GM10266 (cell line): ENCODE results near the gene PRMT7.
A peak's percentile ranks its signal among the peaks of the same experiment; 100 is the strongest.

Experiments used
- DNase-seq: peaks from one replicate; pipeline ENCODE4 v3.0.0; 2012; ENCODE audit errors: extremely low spot score
- CTCF ChIP-seq: IDR thresholded peaks from 2 replicates; pipeline ENCODE4 v1.5.1; 2012; ENCODE audit warnings: mild to moderate bottlenecking, low read depth; ENCODE audit not compliant: control insufficient read depth, insufficient read depth; ENCODE audit errors: missing control alignments

PRMT7 gene

GRCh38 chr16:68389006-68389405 is 78.2 kb downstream of the PRMT7 start:
- TF ChIP-seq CTCF, result no peak
- no peak for DNase-seq

- no peak for DNase-seq
- no peak for TF ChIP-seq CTCF
Measured at GRCh38 chr16:68389750-68390371, 79.0 kb downstream of the PRMT7 start.

- DNase-seq, result no peak
- TF ChIP-seq CTCF, result no peak
Measured at GRCh38 chr16:68393333-68393732, 82.5 kb downstream of the PRMT7 start.

- no peak for TF ChIP-seq CTCF
- no peak for DNase-seq
Measured at GRCh38 chr16:68395167-68395786, 84.5 kb downstream of the PRMT7 start.

GRCh38 chr16:68395815-68396214 is 85.0 kb downstream of the PRMT7 start:
- DNase-seq, result no peak
- TF ChIP-seq CTCF, result no peak

- TF ChIP-seq CTCF, result peak; percentile 51
- DNase-seq, result no peak
Measured at GRCh38 chr16:68396481-68396880, 85.7 kb downstream of the PRMT7 start.

GRCh38 chr16:68397710-68398201 is 86.9 kb downstream of the PRMT7 start:
- DNase-seq, result no peak
- TF ChIP-seq CTCF, result no peak
